HUES48 (cell line): ENCODE measurements around the gene CENPE.

Experiments
- H3K27ac ChIP-seq: one replicate; pipeline ENCODE4 v1.7.0; 2013; ENCODE audit warnings: low read depth, low read length, inconsistent platforms
- H3K27me3 ChIP-seq: 2 replicates; pipeline ENCODE4 v1.6.1; 2013; ENCODE audit warnings: mild to moderate bottlenecking, low read length; ENCODE audit not compliant: control insufficient read depth, insufficient read depth
- H3K36me3 ChIP-seq: 2 replicates; pipeline ENCODE4 v1.6.1; 2013; ENCODE audit warnings: low read length; ENCODE audit not compliant: control insufficient read depth, insufficient read depth
- H3K4me1 ChIP-seq: 2 replicates; pipeline ENCODE4 v1.6.1; 2013; ENCODE audit warnings: mild to moderate bottlenecking, low read length; ENCODE audit not compliant: control insufficient read depth, insufficient read depth
- H3K4me3 ChIP-seq: 2 replicates; pipeline ENCODE4 v1.5.1; 2013; ENCODE audit warnings: mild to moderate bottlenecking, low read depth, low read length
- H3K9ac ChIP-seq: 2 replicates; pipeline ENCODE4 v1.6.1; 2013; ENCODE audit warnings: mild to moderate bottlenecking, low read depth, low read length, moderate library complexity
- H3K9me3 ChIP-seq: 2 replicates; pipeline ENCODE4 v1.6.1; 2013; ENCODE audit warnings: low read length; ENCODE audit not compliant: control insufficient read depth, insufficient read depth

CENPE gene

GRCh38 chr4:103129174-103129573 is 69.0 kb downstream of the CENPE start:
- Histone ChIP-seq H3K4me3 (no peak overlapping the region), H3K4me1 (no peaks in the 10 kb centered on the region), H3K27ac (no peak overlapping the region), H3K9ac (no peak overlapping the region), H3K36me3 (peaks cover 68% of the 10 kb centered on the region), H3K27me3 (no peaks in the 10 kb centered on the region), H3K9me3 (no peaks in the 10 kb centered on the region)

GRCh38 chr4:103126126-103126525 is 72.0 kb downstream of the CENPE start:
- H3K4me3 ChIP-seq, result no peak overlapping the region
- H3K9me3 ChIP-seq, result no peaks in the 10 kb centered on the region
- H3K36me3 ChIP-seq, result peaks cover 69% of the 10 kb centered on the region

DNA sequence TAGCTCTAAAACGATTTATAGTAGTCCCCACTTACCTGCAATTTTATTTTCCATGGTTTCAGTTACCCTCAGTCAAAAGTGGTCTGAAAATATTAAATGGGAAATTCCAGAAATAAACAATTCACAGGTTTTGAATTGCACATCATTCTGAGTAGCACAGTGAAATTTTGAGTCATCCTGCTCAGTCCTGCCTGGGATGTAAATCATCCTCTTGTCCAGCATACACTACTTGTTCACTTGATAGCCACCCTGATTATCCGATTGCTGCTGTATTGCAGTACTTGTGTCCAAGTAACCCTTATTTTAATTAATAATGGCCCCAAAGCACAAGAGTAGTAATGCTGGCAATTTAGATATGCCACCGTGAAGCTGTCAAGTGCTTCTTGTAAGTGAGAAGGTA is 75.0 kb downstream of the CENPE start:
- Histone ChIP-seq H3K36me3 (peaks cover 73% of the 10 kb centered on the region), H3K4me1 (no peaks in the 10 kb centered on the region), H3K9me3 (no peaks in the 10 kb centered on the region), H3K9ac (no peak overlapping the region), H3K27me3 (no peaks in the 10 kb centered on the region), H3K4me3 (no peak overlapping the region), H3K27ac (no peak overlapping the region)

More at GRCh38 chr4:103126126-103126525, 72.0 kb downstream of the CENPE start:
- Histone ChIP-seq H3K27ac (no peak overlapping the region), H3K4me1 (no peaks in the 10 kb centered on the region), H3K9ac (no peak overlapping the region), H3K27me3 (no peaks in the 10 kb centered on the region)

GRCh38 chr4:103118166-103118565 is 80.0 kb downstream of the CENPE start:
- H3K36me3 ChIP-seq, result peaks cover 77% of the 10 kb centered on the region
- H3K9me3 ChIP-seq, result no peaks in the 10 kb centered on the region
- no peak overlapping the region for H3K27ac ChIP-seq
- H3K9ac ChIP-seq, result no peak overlapping the region
- H3K4me3 ChIP-seq, result no peak overlapping the region
- H3K27me3 ChIP-seq, result no peaks in the 10 kb centered on the region
- H3K4me1 ChIP-seq, result no peaks in the 10 kb centered on the region

- Histone ChIP-seq H3K36me3 (peaks cover 76% of the 10 kb centered on the region), H3K9me3 (no peaks in the 10 kb centered on the region), H3K27me3 (no peaks in the 10 kb centered on the region), H3K4me3 (no peak overlapping the region), H3K4me1 (no peaks in the 10 kb centered on the region), H3K27ac (no peak overlapping the region), H3K9ac (no peak overlapping the region)
These were observed 86.5 kb downstream of the CENPE start for GRCh38 chr4:103111598-103111997.

DNA sequence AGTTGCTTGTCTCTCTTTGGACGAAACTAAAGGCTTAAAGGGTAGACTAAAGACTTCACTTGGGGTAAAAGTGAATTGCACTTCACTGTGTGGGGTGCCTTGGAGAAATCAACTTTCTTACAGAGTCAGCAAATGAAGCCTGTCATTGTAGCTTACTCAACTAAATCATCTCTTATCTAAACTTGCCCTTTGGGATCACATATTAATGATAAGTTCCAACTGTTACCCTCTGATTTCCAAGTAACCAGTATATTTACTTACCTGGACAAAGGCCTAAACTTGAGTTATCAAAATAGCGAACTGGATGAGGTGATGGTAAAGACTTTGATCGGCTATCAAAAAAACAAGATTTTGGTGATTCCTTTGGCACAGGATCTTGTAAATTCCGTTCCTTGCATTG is 89.6 kb downstream of the CENPE start:
- no peaks in the 10 kb centered on the region for H3K9me3 ChIP-seq
- H3K4me3 ChIP-seq, result no peak overlapping the region
- no peak overlapping the region for H3K27ac ChIP-seq
- no peak overlapping the region for H3K9ac ChIP-seq
- peaks cover 68% of the 10 kb centered on the region for H3K36me3 ChIP-seq
- no peaks in the 10 kb centered on the region for H3K27me3 ChIP-seq
- H3K4me1 ChIP-seq, result no peaks in the 10 kb centered on the region

DNA sequence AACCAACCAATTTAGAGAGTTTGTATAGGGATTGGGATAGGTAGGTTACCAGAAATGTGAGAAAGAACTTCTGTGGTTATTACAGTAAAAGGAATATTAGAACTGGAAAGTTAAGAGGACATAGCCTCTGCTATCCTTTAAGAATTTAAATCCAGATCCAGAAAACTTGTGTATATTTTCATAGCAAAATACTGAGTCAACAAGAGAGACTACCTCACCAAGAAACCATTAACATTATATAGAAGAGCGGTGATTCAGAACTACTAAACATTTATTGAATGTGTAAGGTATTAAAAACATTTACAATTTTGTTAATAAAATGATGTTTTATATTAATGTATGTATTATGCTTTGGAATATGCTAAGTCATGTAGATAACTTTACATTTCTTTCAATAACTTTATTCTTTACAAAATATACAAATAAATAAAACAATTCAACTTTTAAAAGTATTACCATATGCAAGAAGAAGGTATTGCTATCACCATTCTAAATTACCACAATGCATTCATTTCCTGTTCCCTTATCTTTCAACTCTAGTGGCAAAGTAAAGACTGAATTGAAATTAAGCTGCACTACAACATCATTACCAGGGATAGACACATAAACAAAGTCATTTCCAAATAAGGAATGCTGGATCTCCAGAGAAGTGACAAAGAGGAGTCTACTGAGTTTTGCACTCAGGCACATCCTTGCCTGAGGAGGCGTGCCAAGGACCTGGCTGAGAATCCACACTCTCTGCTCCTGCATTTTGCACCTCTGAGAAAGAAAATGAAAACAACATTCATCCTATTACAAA is 92.4 kb downstream of the CENPE start:
- Histone ChIP-seq H3K4me1 (no peaks in the 10 kb centered on the region), H3K36me3 (peaks cover 54% of the 10 kb centered on the region), H3K9me3 (no peaks in the 10 kb centered on the region), H3K27me3 (no peaks in the 10 kb centered on the region), H3K4me3 (no peak overlapping the region), H3K9ac (no peak overlapping the region), H3K27ac (no peak overlapping the region)

- H3K4me3 ChIP-seq, result no peak overlapping the region
These were observed 93.3 kb downstream of the CENPE start for GRCh38 chr4:103104886-103105285.

DNA sequence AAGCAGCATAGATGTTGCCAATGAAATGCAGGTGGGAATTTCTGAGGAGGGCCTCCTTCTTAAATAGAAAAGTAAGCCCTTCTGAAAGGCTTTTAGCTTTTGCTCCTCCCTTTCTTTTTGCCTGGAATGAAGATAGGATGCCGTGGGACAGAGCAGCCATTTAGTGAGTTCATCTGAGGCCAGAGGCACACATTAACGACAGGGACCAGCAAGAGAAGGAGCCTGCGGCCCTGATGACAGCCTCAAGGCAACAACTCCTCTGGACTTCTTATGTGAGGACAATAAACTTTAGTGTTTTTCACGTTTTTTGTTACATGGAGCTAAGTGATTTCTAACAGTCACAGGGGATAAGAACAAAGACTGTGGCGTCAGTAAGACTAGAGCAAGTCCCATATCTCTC is 97.5 kb downstream of the CENPE start:
- Histone ChIP-seq H3K27me3 (no peaks in the 10 kb centered on the region), H3K4me3 (no peak overlapping the region), H3K9me3 (no peaks in the 10 kb centered on the region), H3K9ac (no peak overlapping the region), H3K27ac (no peak overlapping the region), H3K4me1 (peaks cover 4% of the 10 kb centered on the region; the same call in 1 of the 2 replicates), H3K36me3 (peaks cover 4% of the 10 kb centered on the region; the same call in 1 of the 2 replicates)

More at GRCh38 chr4:103104886-103105285, 93.3 kb downstream of the CENPE start:
- Histone ChIP-seq H3K27ac (no peak overlapping the region), H3K4me1 (no peaks in the 10 kb centered on the region), H3K9ac (no peak overlapping the region), H3K9me3 (no peaks in the 10 kb centered on the region), H3K36me3 (peaks cover 45% of the 10 kb centered on the region), H3K27me3 (no peaks in the 10 kb centered on the region)

GRCh38 chr4:103099691-103100392 is 98.3 kb downstream of the CENPE start, which contains the start of gene BDH2:
Gene BDH2 (minus strand): TSS chr4:103099834. CDS start chr4:103096254, 3,580 bp downstream.
- Histone ChIP-seq H3K4me1 (peaks cover 4% of the 10 kb centered on the region; the same call in 1 of the 2 replicates), H3K27ac (no peak within 1 kb of the TSS), H3K4me3 (peak within 1 kb of the TSS; percentile 77), H3K9ac (peak within 1 kb of the TSS; percentile 75), H3K27me3 (no peaks in the 10 kb centered on the region), H3K36me3 (no peaks in the 10 kb centered on the region), H3K9me3 (no peaks in the 10 kb centered on the region)
